Measurements from ENCODE around the gene ACIN1. TPM values are rescaled to one million over a fixed set of nuclear protein-coding genes. Genes with fewer than 3 reads are reported as not detected.

Gene ACIN1
- total and polyA plus RNA-seq, 9 of the 15 experiments (the other 6 are each of a cell fraction or from before 2014, with no cell fraction given), result 5.0 to 196 (median 129) TPM

DNA sequence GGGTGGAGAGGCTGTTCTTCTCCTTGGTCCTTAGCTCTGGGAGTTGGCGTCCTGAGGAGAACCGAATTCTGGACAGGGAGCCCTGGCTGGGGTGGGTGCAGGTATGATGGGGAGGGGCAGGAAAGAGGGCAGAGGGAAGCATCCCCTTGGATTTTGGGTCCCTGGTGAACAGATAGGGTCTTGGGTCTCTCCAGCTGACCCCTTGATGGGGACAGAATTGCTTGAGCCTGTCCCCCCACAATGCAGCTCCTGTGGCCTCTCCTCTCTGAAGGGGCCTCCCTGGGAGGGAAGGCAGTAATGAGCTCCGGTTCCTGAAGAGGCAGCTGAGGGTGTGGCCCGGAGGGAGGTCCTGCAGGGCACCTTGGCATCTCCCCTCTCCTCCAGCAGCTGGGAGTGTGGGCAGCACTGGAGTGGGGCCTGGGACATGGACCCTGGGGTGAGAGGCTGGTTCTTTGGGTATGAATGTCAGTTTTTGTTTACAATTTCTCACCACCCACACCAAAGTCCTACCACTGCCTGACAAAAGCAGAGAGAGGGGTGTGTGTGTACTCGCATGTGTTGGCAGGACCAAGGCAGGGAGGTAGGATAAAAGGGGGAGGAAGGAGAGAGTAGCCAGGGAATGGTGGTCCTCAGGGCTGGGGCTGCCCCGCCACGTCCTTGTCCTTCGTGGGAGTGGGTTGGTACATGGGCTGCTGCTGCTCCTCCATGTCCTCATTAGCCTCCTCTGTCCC is 31.8 kb upstream of the ACIN1 start:
- no peak for TF ChIP-seq CHD4 (IDR thresholded peaks at IDR 0.05; ENCODE audit: insufficient read depth, insufficient replicate concordance, low read depth, low read length, poor library complexity, severe bottlenecking)
- no peak for TF ChIP-seq GMEB1 (CRISPR knock-in tag; IDR thresholded peaks at IDR 0.05)
- TF ChIP-seq ZHX1 (conservative IDR thresholded peaks at IDR 0.05; ENCODE audit: low read length), result no peak
- TF ChIP-seq ZNF639 (CRISPR knock-in tag; conservative IDR thresholded peaks at IDR 0.05 in 1 of 2, IDR thresholded peaks at IDR 0.05 in 1 of 2), result no peak
- TF ChIP-seq ZBTB33 (CRISPR knock-in tag; IDR thresholded peaks at IDR 0.05), result no peak
- TF ChIP-seq GTF2F1 (IDR thresholded peaks at IDR 0.05; ENCODE audit: low read depth, low read length), result no peak
- no peak for TF ChIP-seq ZNF12 (CRISPR knock-in tag; IDR thresholded peaks at IDR 0.05)
- no peak for TF ChIP-seq ETV1 (tag; conservative IDR thresholded peaks at IDR 0.05; ENCODE audit: low read depth)
- TF ChIP-seq DLX4 (CRISPR knock-in tag; IDR thresholded peaks at IDR 0.05), result no peak
- no peak for TF ChIP-seq ZNF586 (CRISPR knock-in tag; conservative IDR thresholded peaks at IDR 0.05)
- TF ChIP-seq POLR3G (IDR thresholded peaks at IDR 0.05; ENCODE audit: extremely low read depth, insufficient read length, insufficient replicate concordance), result no peak
- Histone ChIP-seq H4K20me1 (replicated peaks; ENCODE audit: control insufficient read depth, insufficient read depth, low read length) (no peaks in the 10 kb centered on the region), H3K9me3 (replicated peaks; ENCODE audit: control insufficient read depth, insufficient read depth, low read depth, low read length) (no peaks in the 10 kb centered on the region), H3K27ac (ENCODE audit: extremely low read depth, low read depth, low read length) (no peak overlapping the region), H3K4me2 (ENCODE audit: insufficient read depth, low read length) (no peak overlapping the region), H2AFZ (ENCODE audit: low read depth, low read length) (no peak overlapping the region), H3K4me3 (no peak overlapping the region), H3K79me2 (ENCODE audit: control insufficient read depth, insufficient read depth, low read length) (no peaks in the 10 kb centered on the region), H3K4me1 (replicated peaks in 1 of 2; ENCODE audit: control insufficient read depth in 2 of 2, insufficient read depth in 2 of 2, low read length in 2 of 2) (peaks cover 51 to 56% of the 10 kb centered on the region in 2 experiments), H3K9ac (ENCODE audit: insufficient read depth in 1 of 2, low read depth in 2 of 2, low read length in 2 of 2) (peak overlapping the region in 1 of 2 experiments; percentile 18; a peak in 2 of 4 replicates), H3K36me3 (ENCODE audit: control insufficient read depth, insufficient read depth, low read length) (peaks cover 3% of the 10 kb centered on the region; the same call in 1 of the 3 replicates), H3K27me3 (ENCODE audit: control insufficient read depth in 2 of 2, insufficient read depth in 2 of 2, low read length in 2 of 2) (no peaks in the 10 kb centered on the region), H3K9me1 (ENCODE audit: control insufficient read depth, insufficient read depth, low read length) (no peaks in the 10 kb centered on the region)
- CTCF ChIA-PET (ENCODE audit: low intra/inter-chr PET ratio), result interaction anchor here (0.6 kb wide), 1 partner anchor 56 kb away, joined by 3 read pairs; no protein-coding TSS in a partner anchor
- POLR2A ChIA-PET, result interaction anchor here (0.8 to 1.1 kb wide), 2 partner anchors 50 to 60 kb away, joined by 3 to 6 read pairs; no protein-coding TSS in a partner anchor
- FAIRE-seq, result no peak
- ATAC-seq, result no peak
- BruUV-seq (replicated peaks), result TSS peak; percentile 79
- WGBS (ENCODE audit: insufficient coverage, low coverage, missing lambda C conversion rate), result 63% methylated on average over 7 of the region's 8 CpGs
- in situ Hi-C loops (cut with MboI) (no loop called here), intact Hi-C loops (cut with micrococcal nuclease) (no loop called here)
- no peak for DNase-seq (ENCODE audit: extremely low read depth in 1 of 4, low spot score in 3 of 4)

All from K562 (cell line).